HepG2 (cell line): ENCODE measurements around the gene ZNF341. TPM values are rescaled to one million over a fixed set of nuclear protein-coding genes. Genes with fewer than 3 reads are reported as not detected.

Experiments
- ARHGAP35 ChIP-seq: sonication (generic); formaldehyde crosslinking; IDR thresholded peaks from 2 replicates; pipeline ENCODE4 v1.9.0; 2022; ENCODE audit warnings: mild to moderate bottlenecking, inconsistent platforms, moderate library complexity, missing genetic modification reagents, borderline replicate concordance
- ARNTL ChIP-seq: sonication (generic); formaldehyde crosslinking; IDR thresholded peaks from 2 replicates; pipeline ENCODE4 v1.4.0; 2020; ENCODE audit warnings: mild to moderate bottlenecking, missing genetic modification reagents
- ATM ChIP-seq: fragments of 450-650 bp; IDR thresholded peaks from 2 replicates; pipeline ENCODE4 v1.7.1; 2017; ENCODE audit warnings: mild to moderate bottlenecking, borderline replicate concordance
- BCL6 ChIP-seq: IDR thresholded peaks from 2 replicates; pipeline ENCODE4 v1.6.1; 2016; ENCODE audit warnings: missing genetic modification reagents, missing compliant biosample characterization
- ELF4 ChIP-seq: sonication (generic); formaldehyde crosslinking; IDR thresholded peaks from 2 replicates; pipeline ENCODE4 v1.5.0; 2020; ENCODE audit warnings: missing genetic modification reagents, mild to moderate bottlenecking, moderate library complexity, borderline replicate concordance
- GLI4 ChIP-seq: sonication (generic); formaldehyde crosslinking; IDR thresholded peaks from 2 replicates; pipeline ENCODE4 v1.5.1; 2020; ENCODE audit warnings: missing genetic modification reagents, mild to moderate bottlenecking, moderate library complexity, borderline replicate concordance
- HHEX ChIP-seq: IDR thresholded peaks from 2 replicates; pipeline ENCODE4 v1.6.1; 2016; ENCODE audit warnings: control low read depth
- HNRNPH1 ChIP-seq: fragments of 200-400 bp; formaldehyde crosslinking; optimal IDR thresholded peaks from 2 replicates; pipeline ENCODE3; 2017; ENCODE audit warnings: mild to moderate bottlenecking, low read depth, low read length
- LBX2 ChIP-seq: sonication (generic); formaldehyde crosslinking; IDR thresholded peaks from 2 replicates; pipeline ENCODE4 v1.5.0; 2020; ENCODE audit warnings: missing genetic modification reagents, mild to moderate bottlenecking, borderline replicate concordance
- MIXL1 ChIP-seq: IDR thresholded peaks from 2 replicates; pipeline ENCODE4 v1.6.1; 2016
- NFKB2 ChIP-seq: sonication (generic); formaldehyde crosslinking; IDR thresholded peaks from 2 replicates; pipeline ENCODE4 v1.4.0; 2020; ENCODE audit warnings: missing genetic modification reagents, borderline replicate concordance
- POGZ ChIP-seq: sonication (generic); formaldehyde crosslinking; IDR thresholded peaks from 2 replicates; pipeline ENCODE4 v1.4.0; 2020; ENCODE audit warnings: mild to moderate bottlenecking, missing genetic modification reagents
- SMAD3 ChIP-seq: sonication (generic); formaldehyde crosslinking; IDR thresholded peaks from 2 replicates; pipeline ENCODE4 v1.4.0; 2020; ENCODE audit warnings: missing genetic modification reagents
- ZNF180 ChIP-seq: sonication (generic); formaldehyde crosslinking; IDR thresholded peaks from 2 replicates; pipeline ENCODE4 v1.4.0; 2020; ENCODE audit warnings: low read depth, missing genetic modification reagents, borderline replicate concordance
- ZNF207 ChIP-seq: fragments of 450-650 bp; IDR thresholded peaks from 2 replicates; pipeline ENCODE4 v1.6.1; 2016; ENCODE audit warnings: antibody characterized with exemption, borderline replicate concordance
- ZNF230 ChIP-seq: sonication (generic); formaldehyde crosslinking; IDR thresholded peaks from 2 replicates; pipeline ENCODE4 v1.4.0; 2020; ENCODE audit warnings: mild to moderate bottlenecking, missing genetic modification reagents
- ZNF503 ChIP-seq: sonication (generic); formaldehyde crosslinking; IDR thresholded peaks from 2 replicates; pipeline ENCODE4 v1.4.0; 2020; ENCODE audit warnings: missing genetic modification reagents
- ZNF547 ChIP-seq: sonication (generic); formaldehyde crosslinking; IDR thresholded peaks from 2 replicates; pipeline ENCODE4 v1.5.1; 2020; ENCODE audit warnings: mild to moderate bottlenecking, missing genetic modification reagents
- ZNF557 ChIP-seq: sonication (generic); formaldehyde crosslinking; IDR thresholded peaks from 2 replicates; pipeline ENCODE4 v1.4.0; 2020; ENCODE audit warnings: missing genetic modification reagents
- ZNF800 ChIP-seq: sonication (generic); formaldehyde crosslinking; IDR thresholded peaks from 2 replicates; pipeline ENCODE4 v1.4.0; 2020; ENCODE audit warnings: missing genetic modification reagents
- polyA plus RNA-seq, 8 experiments: library from polyadenylated mRNA; depleted of rRNA in 3 of 8; stranded (reverse) in 7 of 8; unstranded in 1 of 8; fragments of >200 nt; fragmentation: Illumina TruSeq in 4 of 8; extraction: Trizol in 4 of 8; gene quantifications; 2 replicates each; pipeline versions ENCODE4 v1.2.1 to v1.2.3, GENCODE V29; 2011 to 2016; ENCODE audit warnings: low read depth in 4 of 8, missing spikeins in 1 of 8, mixed read lengths in 1 of 8; ENCODE audit not compliant: insufficient read depth in 1 of 8
- total RNA-seq, 5 experiments: library from RNA; depleted of rRNA; stranded (reverse); fragments of >200 nt; fragmentation: Illumina TruSeq; extraction: Trizol; gene quantifications; 2 replicates each; pipeline ENCODE4 v1.2.3, GENCODE V29; 2016; ENCODE audit warnings: low read depth in 1 of 5
- TF ChIP-seq, protein P1 (sequence below): sonication (generic); formaldehyde crosslinking; IDR thresholded peaks from 2 replicates; pipeline ENCODE4 v1.4.0; 2020; ENCODE audit warnings: mild to moderate bottlenecking, missing genetic modification reagents, borderline replicate concordance
- TF ChIP-seq, protein P2 (sequence below): fragments of 450-650 bp; IDR thresholded peaks from 2 replicates; pipeline ENCODE4 v1.6.1; 2016
- TF ChIP-seq, protein P3 (sequence below): sonication (generic); formaldehyde crosslinking; IDR thresholded peaks from 2 replicates; pipeline ENCODE4 v1.5.0; 2020; ENCODE audit warnings: missing genetic modification reagents

ZNF341 gene
- total and polyA plus RNA-seq, 2 of the 13 experiments (the other 11 are each of a cell fraction or from before 2014, with no cell fraction given), result 1.1 to 2.2 TPM

- TF ChIP-seq SMAD3 (no peak), GLI4 (CRISPR knock-in tag) (no peak), ZNF557 (CRISPR knock-in tag) (0 out of 2 replicates have a peak, but pooled peaks have one; percentile 60), NFKB2 (CRISPR knock-in tag) (no peak), HNRNPH1 (no peak), HHEX (CRISPR knock-in tag) (no peak), LBX2 (CRISPR knock-in tag) (no peak), POGZ (CRISPR knock-in tag) (no peak), ZNF180 (CRISPR knock-in tag) (no peak), ARNTL (CRISPR knock-in tag) (peak; percentile 41; the same call in 1 of the 2 replicates), ZNF230 (CRISPR knock-in tag) (no peak), MIXL1 (CRISPR knock-in tag) (no peak), ZNF503 (CRISPR knock-in tag) (no peak), ZNF207 (no peak), ZNF547 (CRISPR knock-in tag) (no peak), ATM (no peak), ELF4 (CRISPR knock-in tag) (no peak), ARHGAP35 (no peak), ZNF800 (CRISPR knock-in tag) (no peak), BCL6 (no peak)
- TF ChIP-seq, protein P1, sequence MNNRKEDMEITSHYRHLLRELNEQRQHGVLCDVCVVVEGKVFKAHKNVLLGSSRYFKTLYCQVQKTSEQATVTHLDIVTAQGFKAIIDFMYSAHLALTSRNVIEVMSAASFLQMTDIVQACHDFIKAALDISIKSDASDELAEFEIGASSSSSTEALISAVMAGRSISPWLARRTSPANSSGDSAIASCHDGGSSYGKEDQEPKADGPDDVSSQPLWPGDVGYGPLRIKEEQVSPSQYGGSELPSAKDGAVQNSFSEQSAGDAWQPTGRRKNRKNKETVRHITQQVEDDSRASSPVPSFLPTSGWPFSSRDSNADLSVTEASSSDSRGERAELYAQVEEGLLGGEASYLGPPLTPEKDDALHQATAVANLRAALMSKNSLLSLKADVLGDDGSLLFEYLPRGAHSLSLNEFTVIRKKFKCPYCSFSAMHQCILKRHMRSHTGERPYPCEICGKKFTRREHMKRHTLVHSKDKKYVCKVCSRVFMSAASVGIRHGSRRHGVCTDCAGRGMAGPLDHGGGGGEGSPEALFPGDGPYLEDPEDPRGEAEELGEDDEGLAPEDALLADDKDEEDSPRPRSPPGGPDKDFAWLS (CRISPR knock-in tag), result no peak
- TF ChIP-seq, protein P2, sequence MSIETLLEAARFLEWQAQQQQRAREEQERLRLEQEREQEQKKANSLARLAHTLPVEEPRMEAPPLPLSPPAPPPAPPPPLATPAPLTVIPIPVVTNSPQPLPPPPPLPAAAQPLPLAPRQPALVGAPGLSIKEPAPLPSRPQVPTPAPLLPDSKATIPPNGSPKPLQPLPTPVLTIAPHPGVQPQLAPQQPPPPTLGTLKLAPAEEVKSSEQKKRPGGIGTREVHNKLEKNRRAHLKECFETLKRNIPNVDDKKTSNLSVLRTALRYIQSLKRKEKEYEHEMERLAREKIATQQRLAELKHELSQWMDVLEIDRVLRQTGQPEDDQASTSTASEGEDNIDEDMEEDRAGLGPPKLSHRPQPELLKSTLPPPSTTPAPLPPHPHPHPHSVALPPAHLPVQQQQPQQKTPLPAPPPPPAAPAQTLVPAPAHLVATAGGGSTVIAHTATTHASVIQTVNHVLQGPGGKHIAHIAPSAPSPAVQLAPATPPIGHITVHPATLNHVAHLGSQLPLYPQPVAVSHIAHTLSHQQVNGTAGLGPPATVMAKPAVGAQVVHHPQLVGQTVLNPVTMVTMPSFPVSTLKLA, result no peak
- TF ChIP-seq, protein P3, sequence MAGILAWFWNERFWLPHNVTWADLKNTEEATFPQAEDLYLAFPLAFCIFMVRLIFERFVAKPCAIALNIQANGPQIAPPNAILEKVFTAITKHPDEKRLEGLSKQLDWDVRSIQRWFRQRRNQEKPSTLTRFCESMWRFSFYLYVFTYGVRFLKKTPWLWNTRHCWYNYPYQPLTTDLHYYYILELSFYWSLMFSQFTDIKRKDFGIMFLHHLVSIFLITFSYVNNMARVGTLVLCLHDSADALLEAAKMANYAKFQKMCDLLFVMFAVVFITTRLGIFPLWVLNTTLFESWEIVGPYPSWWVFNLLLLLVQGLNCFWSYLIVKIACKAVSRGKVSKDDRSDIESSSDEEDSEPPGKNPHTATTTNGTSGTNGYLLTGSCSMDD (CRISPR knock-in tag), result no peak
Measured at GRCh38 chr20:33812908-33813462, 81.2 kb downstream of the ZNF341 start (continued).
